DOHH2 (cell line): Measurements from ENCODE around the gene DPP6.

Source experiments
- H3F3A ChIP-seq: fragments of 200-600 bp; sonication (generic), shearing (Covaris generic); 2 replicates; pipeline ENCODE4 v1.6.0; 2016; ENCODE audit warnings: antibody characterized with exemption, mild to moderate bottlenecking; ENCODE audit not compliant: control insufficient read depth, insufficient read depth
- H3K27ac ChIP-seq: fragments of 200-600 bp; sonication (generic); 2 replicates; pipeline ENCODE4 v1.5.1; 2014; ENCODE audit warnings: low read depth, mild to moderate bottlenecking, low read length, moderate library complexity
- H3K27me3 ChIP-seq: fragments of 200-600 bp; sonication (generic); 2 replicates; pipeline ENCODE4 v1.6.1; 2014; ENCODE audit warnings: mild to moderate bottlenecking, low read length, mixed read lengths; ENCODE audit not compliant: control insufficient read depth
- H3K36me3 ChIP-seq: fragments of 200-600 bp; sonication (generic); 2 replicates; pipeline ENCODE4 v1.6.1; 2014; ENCODE audit warnings: mild to moderate bottlenecking, low read length, moderate library complexity, mixed read lengths; ENCODE audit not compliant: control insufficient read depth
- H3K4me1 ChIP-seq: fragments of 200-600 bp; sonication (generic); 2 replicates; pipeline ENCODE4 v1.6.1; 2014; ENCODE audit warnings: mild to moderate bottlenecking, low read length, mixed read lengths; ENCODE audit not compliant: control insufficient read depth
- H3K4me2 ChIP-seq: fragments of 200-600 bp; sonication (generic); 2 replicates; pipeline ENCODE4 v1.6.0; 2014; ENCODE audit warnings: mild to moderate bottlenecking, low read length, moderate library complexity
- H3K4me3 ChIP-seq: fragments of 200-600 bp; sonication (generic); 2 replicates; pipeline ENCODE4 v1.5.1; 2014; ENCODE audit warnings: mild to moderate bottlenecking, low read length, mixed read lengths
- H3K79me2 ChIP-seq: fragments of 200-600 bp; sonication (generic); 2 replicates; pipeline ENCODE4 v1.6.1; 2014; ENCODE audit warnings: mild to moderate bottlenecking, low read length, mixed read lengths; ENCODE audit not compliant: control insufficient read depth
- H3K9me2 ChIP-seq: fragments of 200-600 bp; sonication (generic); replicated peaks from 2 replicates; pipeline ENCODE4 v1.6.1; 2014; ENCODE audit warnings: mild to moderate bottlenecking, low read length, mixed read lengths; ENCODE audit not compliant: control insufficient read depth
- H3K9me3 ChIP-seq: fragments of 200-600 bp; sonication (generic); 2 replicates; pipeline ENCODE4 v1.6.1; 2014; ENCODE audit warnings: antibody characterized with exemption, low read length, mixed read lengths; ENCODE audit not compliant: control insufficient read depth, insufficient read depth
- H4K20me1 ChIP-seq: fragments of 200-600 bp; sonication (generic); 2 replicates; pipeline ENCODE4 v1.6.0; 2014; ENCODE audit warnings: low read depth, mild to moderate bottlenecking, antibody characterized with exemption, low read length, moderate library complexity; ENCODE audit not compliant: control insufficient read depth, insufficient read depth
- EZH2phosphoT487 ChIP-seq: fragments of 200-600 bp; sonication (generic); IDR thresholded peaks from 2 replicates; pipeline ENCODE4 v1.6.1; 2017; ENCODE audit warnings: borderline replicate concordance, mild to moderate bottlenecking, antibody characterized with exemption, low read length, moderate library complexity, mixed read lengths
- TF ChIP-seq, protein P1 (sequence below): fragments of 200-600 bp; sonication (generic); IDR thresholded peaks from one replicate; pipeline ENCODE4 v1.5.1; 2014; ENCODE audit warnings: antibody characterized with exemption, mild to moderate bottlenecking, low read depth, low read length; ENCODE audit not compliant: poor library complexity, severe bottlenecking

Gene DPP6

GRCh38 chr7:154172236-154172635, 120.0 kb downstream of the DPP6 start:
- H3K27ac ChIP-seq = no peak overlapping the region
- H3K27me3 ChIP-seq = no peaks in the 10 kb centered on the region
- 0 out of 2 replicates have a peak, but pooled peaks cover 2% of the 10 kb centered on the region for H3K9me3 ChIP-seq
- H3K4me3 ChIP-seq = no peak overlapping the region
- H4K20me1 ChIP-seq = no peaks in the 10 kb centered on the region
- TF ChIP-seq EZH2phosphoT487 = no peak
- TF ChIP-seq, protein P1, sequence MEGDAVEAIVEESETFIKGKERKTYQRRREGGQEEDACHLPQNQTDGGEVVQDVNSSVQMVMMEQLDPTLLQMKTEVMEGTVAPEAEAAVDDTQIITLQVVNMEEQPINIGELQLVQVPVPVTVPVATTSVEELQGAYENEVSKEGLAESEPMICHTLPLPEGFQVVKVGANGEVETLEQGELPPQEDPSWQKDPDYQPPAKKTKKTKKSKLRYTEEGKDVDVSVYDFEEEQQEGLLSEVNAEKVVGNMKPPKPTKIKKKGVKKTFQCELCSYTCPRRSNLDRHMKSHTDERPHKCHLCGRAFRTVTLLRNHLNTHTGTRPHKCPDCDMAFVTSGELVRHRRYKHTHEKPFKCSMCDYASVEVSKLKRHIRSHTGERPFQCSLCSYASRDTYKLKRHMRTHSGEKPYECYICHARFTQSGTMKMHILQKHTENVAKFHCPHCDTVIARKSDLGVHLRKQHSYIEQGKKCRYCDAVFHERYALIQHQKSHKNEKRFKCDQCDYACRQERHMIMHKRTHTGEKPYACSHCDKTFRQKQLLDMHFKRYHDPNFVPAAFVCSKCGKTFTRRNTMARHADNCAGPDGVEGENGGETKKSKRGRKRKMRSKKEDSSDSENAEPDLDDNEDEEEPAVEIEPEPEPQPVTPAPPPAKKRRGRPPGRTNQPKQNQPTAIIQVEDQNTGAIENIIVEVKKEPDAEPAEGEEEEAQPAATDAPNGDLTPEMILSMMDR = no peak
- no peaks in the 10 kb centered on the region for H3K9me2 ChIP-seq
- H3K4me2 ChIP-seq = no peak overlapping the region
- H3K36me3 ChIP-seq = no peaks in the 10 kb centered on the region
- no peaks in the 10 kb centered on the region for H3F3A ChIP-seq
- no peaks in the 10 kb centered on the region for H3K4me1 ChIP-seq
- no peaks in the 10 kb centered on the region for H3K79me2 ChIP-seq

- no peak for TF ChIP-seq EZH2phosphoT487
- TF ChIP-seq, protein P1 = no peak
- no peaks in the 10 kb centered on the region for H3F3A ChIP-seq
- no peak overlapping the region for H3K4me2 ChIP-seq
Measured at GRCh38 chr7:154177584-154177983, 125.4 kb downstream of the DPP6 start.

DNA sequence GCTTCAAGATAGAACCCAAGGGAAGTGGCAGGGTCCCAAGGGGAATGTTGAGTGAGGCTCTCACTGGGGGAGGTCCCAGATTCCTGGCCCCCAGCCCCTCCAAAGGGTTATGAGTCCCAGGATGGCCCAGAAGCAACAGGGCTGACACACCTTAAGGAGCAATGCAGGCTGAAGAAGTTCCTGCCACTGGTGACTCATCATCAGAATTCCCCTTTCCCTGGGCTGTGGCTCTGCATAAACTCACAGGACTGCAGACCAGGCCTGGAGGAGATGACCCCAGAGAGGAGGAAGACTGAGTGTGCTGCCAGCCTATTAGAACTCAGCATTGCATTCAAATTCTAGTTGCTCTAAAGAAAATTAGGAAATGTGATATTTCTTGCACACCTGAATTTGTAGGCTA, 126.7 kb downstream of the DPP6 start:
- Histone ChIP-seq H3K27me3 (no peaks in the 10 kb centered on the region), H3K4me3 (no peak overlapping the region), H3K4me2 (no peak overlapping the region), H4K20me1 (no peaks in the 10 kb centered on the region), H3K79me2 (no peaks in the 10 kb centered on the region), H3K36me3 (no peaks in the 10 kb centered on the region), H3K4me1 (no peaks in the 10 kb centered on the region), H3K9me2 (no peaks in the 10 kb centered on the region), H3F3A (no peaks in the 10 kb centered on the region), H3K9me3 (no peaks in the 10 kb centered on the region), H3K27ac (no peak overlapping the region)
- TF ChIP-seq, protein P1 = no peak
- no peak for TF ChIP-seq EZH2phosphoT487

More at GRCh38 chr7:154177584-154177983, 125.4 kb downstream of the DPP6 start:
- H4K20me1 ChIP-seq = no peaks in the 10 kb centered on the region
- no peaks in the 10 kb centered on the region for H3K9me2 ChIP-seq
- H3K79me2 ChIP-seq = no peaks in the 10 kb centered on the region
- no peaks in the 10 kb centered on the region for H3K4me1 ChIP-seq
- H3K36me3 ChIP-seq = no peaks in the 10 kb centered on the region
- H3K27ac ChIP-seq = no peak overlapping the region
- no peak overlapping the region for H3K4me3 ChIP-seq
- no peaks in the 10 kb centered on the region for H3K27me3 ChIP-seq
- no peaks in the 10 kb centered on the region for H3K9me3 ChIP-seq

DNA sequence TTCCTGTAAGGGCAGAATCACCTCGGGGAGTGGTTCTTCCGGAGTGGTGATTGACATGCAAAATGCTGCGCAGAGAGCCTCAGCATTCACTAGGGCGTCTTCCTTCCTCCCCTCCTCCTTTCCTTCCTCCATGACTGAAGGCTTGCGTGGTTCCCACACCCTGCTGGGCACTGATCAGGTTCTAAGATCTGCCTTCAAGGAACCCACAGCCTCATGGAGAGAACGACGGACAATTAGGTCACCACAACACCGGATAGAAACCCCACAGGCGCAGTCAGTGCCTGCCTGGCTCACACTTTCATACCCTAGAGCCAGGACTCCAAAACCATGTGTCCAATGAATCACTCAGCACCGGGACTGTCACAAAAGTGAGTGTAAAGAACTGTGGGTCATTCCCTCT, 131.3 kb downstream of the DPP6 start:
- Histone ChIP-seq H3K4me2 (no peak overlapping the region), H4K20me1 (no peaks in the 10 kb centered on the region), H3K4me3 (no peak overlapping the region), H3K9me2 (no peaks in the 10 kb centered on the region), H3K27me3 (no peaks in the 10 kb centered on the region), H3F3A (no peaks in the 10 kb centered on the region), H3K36me3 (no peaks in the 10 kb centered on the region), H3K4me1 (no peaks in the 10 kb centered on the region), H3K79me2 (no peaks in the 10 kb centered on the region), H3K27ac (no peak overlapping the region), H3K9me3 (no peaks in the 10 kb centered on the region)
- TF ChIP-seq, protein P1 = no peak
- no peak for TF ChIP-seq EZH2phosphoT487
